Activated CD4-positive, CD25-positive, alpha-beta regulatory T cell (primary cell): ENCODE measurements around the gene LPP.

Source experiments
- DNase-seq, 4 experiments: peaks; one replicate each; lab custom pipeline; 2025; lab: John Stamatoyannopoulos, UW

Gene LPP

GRCh38 chr3:188299068-188299467 is 145.1 kb downstream of the LPP start:
- DNase-seq = no peak

- DNase-seq = no peak
These were observed 145.8 kb downstream of the LPP start for GRCh38 chr3:188299708-188300107.

GRCh38 chr3:188301147-188301546 is 147.2 kb downstream of the LPP start:
- DNase-seq = no peak

DNA sequence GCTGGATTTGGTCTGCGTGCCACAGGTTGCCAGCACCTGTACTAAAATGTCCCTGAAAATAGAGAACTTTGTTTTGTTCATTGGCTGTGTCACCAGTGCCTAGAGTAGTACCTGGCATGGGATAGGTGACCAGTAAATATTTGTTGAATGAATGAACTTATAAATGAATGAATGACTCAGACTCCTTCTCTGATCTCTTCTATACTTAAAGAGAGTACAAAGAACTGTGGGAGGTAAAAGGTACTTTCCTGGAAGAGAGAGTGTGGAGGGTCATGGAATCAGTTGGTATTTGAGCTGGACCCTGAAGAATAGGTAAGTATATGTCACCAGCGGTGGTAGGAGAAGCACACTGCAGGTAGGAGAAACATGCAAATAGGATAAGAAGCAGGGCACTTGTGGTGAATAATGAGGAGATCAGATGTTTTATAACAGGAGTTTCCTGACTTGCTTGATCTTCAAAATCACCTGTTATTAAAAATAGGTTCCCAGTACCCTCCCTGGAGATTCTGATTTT is 149.4 kb downstream of the LPP start:
- no peak for DNase-seq

- DNase-seq = no peak
These were observed 149.9 kb downstream of the LPP start for GRCh38 chr3:188303823-188304222.

- no peak for DNase-seq
These were observed 150.5 kb downstream of the LPP start for GRCh38 chr3:188304501-188304900.

DNA sequence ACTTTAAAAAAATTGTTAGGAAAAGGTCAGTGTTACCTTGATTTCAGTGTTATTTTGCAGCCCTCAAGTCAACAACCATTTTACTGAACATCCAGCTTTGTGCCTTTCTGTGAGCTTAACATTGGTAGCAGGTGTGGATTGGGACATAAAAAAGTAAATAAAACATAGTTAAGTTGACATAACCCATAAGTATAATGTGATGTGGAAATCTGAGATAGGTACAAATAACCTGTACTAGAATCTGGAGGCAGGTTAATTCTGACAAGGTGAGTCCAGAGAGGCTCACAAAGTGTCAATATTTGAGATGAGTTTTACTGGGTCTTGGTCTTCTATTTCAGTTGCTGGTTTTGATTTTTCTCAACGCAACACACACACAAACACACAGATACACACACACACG is 151.3 kb downstream of the LPP start:
- no peak for DNase-seq

- no peak for DNase-seq
These were observed 152.6 kb downstream of the LPP start for GRCh38 chr3:188306435-188307005.

GRCh38 chr3:188309437-188310269 is 155.7 kb downstream of the LPP start:
- DNase-seq = no peak

GRCh38 chr3:188310270-188310710 is 156.3 kb downstream of the LPP start:
- DNase-seq = no peak

DNA sequence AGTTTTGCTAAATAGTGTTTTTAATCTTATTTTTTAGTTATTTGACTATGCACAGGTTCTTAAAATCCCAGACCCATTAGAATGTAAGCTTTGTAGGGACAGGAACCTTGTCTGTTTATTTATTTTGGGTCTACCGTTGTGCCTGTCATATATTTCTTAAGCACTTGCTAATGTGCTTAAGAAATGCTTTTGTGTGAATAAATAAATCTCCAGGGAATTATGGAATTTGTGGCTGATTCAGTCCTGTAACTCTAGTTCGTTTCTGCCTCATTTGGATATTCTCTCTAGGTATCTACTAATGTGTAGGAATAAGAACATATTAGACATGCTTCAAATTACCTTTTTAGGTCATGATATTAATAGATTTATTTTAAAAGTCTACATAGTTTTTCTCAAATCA is 161.6 kb downstream of the LPP start:
- no peak for DNase-seq

DNA sequence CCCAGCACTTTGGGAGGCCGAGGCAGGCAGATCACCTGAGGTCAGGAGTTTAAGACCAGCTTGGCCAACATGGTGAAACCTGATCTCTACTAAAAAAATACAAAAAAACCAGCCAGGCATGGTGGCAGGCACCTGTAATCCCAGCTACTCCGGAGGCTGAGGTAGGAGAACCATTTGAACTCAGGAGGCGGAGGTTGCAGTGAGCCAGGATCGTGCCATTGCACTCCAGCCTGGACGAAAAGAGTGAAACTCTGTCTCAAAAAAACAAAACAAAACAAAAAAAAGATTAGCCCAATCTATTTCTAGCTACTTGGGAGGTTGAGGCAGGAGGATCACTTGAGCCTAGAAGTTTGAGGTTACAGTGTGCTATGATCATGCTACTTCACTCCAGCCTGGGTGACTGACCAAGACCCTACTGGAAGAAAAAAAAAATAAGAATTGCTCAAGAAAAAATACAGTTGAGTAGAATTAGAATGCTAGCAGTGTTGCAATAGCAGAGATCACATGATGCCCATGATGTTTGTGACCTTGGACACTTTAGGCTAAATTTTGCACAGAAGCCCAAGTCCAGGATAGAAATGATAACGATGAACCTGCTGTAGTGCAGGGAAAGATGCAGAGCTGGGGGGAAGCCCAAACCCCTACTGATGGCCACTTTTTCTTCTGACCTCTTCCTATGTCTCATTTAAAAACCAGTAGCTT is 162.2 kb downstream of the LPP start:
- DNase-seq = no peak

DNA sequence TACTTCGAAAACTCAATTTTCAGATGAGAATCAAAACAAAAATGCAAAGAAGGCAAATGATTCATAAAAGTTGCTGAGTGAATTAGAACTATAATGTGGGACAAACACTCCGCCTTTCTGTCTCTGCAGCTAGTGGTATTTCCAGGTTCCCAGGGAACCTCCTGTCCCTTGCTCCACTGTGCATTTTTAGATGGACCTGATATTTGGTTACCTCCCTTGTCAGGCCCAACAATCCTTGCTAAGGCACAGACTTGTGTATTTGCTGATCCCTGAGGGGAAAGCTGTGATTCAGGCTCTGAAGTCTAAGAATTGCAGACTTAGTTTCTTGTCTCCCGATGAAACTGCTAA is 162.7 kb downstream of the LPP start:
- DNase-seq = no peak

- no peak for DNase-seq
These were observed 165.6 kb downstream of the LPP start for GRCh38 chr3:188319569-188319968.

DNA sequence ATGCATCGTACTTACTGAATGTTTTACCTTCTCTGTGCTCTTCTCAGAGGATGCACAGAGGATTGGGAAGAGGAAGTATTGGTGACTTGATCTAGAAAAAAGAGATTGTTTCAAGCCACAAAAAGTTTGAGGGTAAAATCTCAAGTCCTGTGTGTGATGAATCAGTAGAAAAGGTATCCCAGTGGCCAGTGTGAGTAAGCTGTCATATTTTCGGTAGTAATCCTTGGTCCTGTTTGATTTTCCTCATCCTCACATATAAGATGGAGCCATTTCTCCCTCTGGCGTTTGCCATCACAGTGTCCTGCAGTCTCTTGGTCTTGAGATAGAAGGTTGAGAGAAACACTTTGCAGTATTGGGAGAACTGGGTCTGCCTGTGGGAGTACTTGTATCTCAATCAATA is 166.8 kb downstream of the LPP start:
- no peak for DNase-seq

DNA sequence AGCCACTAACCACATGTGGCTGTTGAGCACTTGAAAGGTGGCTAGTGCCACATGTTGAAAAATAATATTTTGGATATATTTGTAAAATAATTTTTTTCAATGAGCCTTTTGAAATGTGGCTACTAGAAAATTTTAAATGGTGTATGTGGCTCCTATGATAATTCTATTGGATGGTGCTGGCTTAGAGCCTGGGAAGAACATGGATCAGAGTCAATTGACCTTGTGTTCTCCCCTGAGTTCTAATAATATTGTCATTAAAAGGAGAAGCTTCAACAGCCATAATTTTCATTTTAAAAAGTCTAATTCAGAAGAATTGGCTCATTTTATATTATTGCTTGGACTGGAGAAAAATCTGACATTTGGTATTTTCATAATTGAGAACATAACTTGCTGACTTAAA is 167.3 kb downstream of the LPP start:
- DNase-seq = no peak

DNA sequence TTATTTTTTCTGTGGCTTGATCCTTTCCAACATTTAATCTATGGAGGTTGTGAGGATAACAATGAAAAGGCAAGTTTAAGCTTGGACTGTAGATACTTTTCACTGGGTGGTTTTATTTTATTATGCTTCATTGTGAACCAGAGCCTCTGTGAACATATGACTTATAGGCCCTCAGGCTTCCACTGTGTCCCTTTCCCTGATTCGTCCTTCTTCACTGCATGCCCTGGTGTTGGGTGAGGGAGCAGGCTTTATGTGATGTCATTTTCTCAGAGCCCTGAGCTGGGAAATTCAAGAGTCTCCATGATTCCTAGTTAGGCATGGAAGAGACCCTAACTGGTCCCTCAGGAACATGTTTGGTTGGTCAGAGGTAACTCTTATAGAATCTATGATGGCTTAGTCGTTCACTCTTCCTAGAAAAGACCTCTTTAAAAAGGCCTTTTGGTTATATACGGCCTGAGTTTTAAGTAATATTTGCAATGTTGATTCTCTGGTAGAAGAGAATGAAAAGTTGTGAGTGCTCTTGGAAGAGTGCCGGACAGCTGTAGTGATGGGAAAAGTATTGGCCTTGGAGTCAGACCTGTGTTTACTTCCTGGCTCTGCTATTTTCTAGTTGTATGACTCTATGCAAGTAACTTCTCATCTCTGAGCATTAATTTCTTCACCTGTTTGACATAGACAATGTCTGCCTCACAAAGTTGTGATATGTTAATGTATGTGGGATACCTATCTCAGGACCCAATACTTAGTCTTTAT is 168.4 kb downstream of the LPP start:
- no peak for DNase-seq

DNA sequence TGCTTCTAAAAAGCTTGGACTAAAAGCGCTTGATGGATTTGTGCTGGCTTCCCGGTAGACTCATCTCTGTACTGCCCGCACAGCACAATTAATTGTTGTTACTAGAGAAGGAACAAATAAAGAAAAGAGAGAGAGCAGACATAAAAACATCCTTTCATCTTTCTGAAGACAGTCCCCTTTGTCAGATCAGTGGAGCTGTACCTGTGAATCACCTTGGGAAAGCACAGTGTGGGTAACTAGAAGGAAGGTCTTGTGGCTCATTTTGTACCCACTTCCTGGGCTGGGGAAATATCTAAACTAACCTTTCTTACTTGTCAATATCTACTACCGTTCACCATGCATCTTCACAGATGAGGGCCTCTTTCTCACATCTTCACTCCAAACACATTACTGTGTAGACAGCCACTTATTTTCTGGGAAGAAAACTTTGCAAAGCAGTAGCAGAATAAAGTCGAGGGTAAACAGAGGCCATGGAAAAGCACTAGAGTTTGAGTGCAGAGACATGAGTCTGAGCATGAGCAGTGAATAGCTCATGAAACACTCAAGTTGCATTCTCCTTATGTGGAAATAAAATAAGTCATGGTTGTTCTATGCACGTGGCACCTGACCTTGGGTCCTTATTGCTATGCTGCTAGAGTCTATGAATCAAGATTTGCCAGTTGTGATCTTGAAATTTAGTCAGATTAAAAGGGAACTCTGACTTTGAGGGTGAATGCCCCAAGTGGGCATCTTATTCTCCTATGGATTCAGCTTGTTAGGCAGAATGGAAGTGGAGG is 169.3 kb downstream of the LPP start:
- no peak for DNase-seq

- DNase-seq = no peak
These were observed 172.2 kb downstream of the LPP start for GRCh38 chr3:188326111-188326510.

- DNase-seq = no peak
These were observed 173.0 kb downstream of the LPP start for GRCh38 chr3:188326968-188327367.

- no peak for DNase-seq
These were observed 173.5 kb downstream of the LPP start for GRCh38 chr3:188327433-188327832.

- DNase-seq = no peak
These were observed 176.2 kb downstream of the LPP start for GRCh38 chr3:188330138-188330537.
